Stimulated activated CD8-positive, alpha-beta memory T cell treated with anti-CD3 and anti-CD28 coated beads, Interleukin-12 subunit alpha, Interleukin-12 subunit beta, amount 100 ng/mL, for 4 hours (primary cell): ENCODE data around the gene CREB3L1.
"Not testable (repeated sequence)": the region's sequence is repeated elsewhere in the genome, so short reads cannot be mapped to it uniquely, and the experiment has no call there.

ENCODE experiments used
- DNase-seq: peaks from one replicate; pipeline ENCODE4 v3.0.0-alpha.2; 2020; ENCODE audit warnings: low read depth

Gene CREB3L1

DNA sequence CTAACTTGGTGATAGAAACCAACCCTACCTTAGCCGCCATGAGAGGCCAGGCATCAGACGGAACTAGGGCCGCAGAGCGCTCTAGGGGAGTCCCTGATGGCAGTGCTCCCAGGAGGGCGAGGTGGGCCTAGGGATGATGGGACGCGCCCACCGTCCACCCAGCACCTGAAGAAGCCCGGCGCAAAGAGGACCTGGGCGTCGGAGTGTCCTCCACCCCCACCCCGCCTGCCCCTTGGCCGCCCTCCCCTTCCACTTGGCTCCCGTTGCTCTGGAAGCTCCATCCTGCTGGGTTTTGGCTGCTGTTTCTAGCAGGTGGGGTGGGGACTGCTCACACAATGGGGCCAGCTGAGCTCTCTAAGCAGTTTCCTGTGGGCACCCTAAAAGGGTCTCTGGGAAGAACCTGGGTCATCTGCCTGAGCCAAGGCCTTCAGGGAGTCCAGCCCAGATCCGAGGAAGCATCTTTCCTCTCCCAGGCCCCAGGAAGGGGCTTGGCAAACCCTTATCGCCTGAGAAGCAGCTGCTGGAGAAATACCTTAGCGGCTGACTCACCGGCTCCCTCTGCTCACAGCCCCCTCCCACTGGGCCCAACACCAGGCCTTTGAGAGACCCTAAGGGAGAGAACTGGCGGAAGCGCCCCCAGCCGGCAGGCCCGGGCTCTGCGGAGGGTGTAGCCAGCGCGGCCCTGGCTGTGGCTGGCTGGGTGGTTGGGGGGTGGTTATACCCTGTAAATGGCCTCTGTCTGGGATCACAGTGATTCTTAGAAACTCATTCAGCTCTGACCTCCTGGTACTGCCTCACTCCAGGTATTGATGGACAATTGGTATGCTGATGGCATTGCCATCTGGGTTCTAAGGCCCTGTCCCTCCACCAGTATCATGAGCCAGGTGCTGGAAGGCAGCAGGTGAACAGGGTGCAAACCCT, 19.3 kb downstream of the CREB3L1 start:
- no peak for DNase-seq

DNA sequence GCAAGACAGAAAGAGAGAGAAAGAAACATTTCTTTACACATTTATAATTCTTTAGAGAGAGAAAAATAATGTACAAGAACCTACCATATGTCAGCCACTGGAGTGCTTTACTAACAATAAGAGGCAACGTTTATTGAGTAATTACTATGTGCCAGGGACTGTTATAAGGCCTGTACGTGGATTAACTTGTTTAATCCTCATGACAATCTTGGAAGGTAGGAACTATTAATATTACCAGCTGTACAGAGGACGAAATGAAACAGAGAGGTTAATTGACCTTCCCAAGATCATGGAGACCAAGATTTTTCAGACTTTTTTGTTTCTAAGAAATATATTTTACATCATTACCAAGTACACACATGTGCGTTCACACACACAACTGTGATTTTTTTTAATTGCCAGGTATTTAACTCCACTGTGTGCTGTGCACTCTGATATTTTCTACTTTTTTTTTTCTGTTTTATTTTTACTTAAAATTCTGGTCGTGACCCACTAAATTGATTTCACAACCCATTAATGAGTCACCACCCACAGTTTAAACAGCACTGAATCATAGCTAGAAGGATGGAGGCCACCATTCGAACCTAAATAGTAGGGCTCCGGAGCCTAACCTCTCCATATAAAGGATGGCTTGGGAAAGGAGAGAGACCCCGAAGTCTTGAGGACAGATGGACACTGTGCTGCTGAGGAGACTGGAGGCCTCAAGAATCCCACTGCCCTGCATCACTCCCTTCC, 21.4 kb downstream of the CREB3L1 start:
- DNase-seq, result no peak

DNA sequence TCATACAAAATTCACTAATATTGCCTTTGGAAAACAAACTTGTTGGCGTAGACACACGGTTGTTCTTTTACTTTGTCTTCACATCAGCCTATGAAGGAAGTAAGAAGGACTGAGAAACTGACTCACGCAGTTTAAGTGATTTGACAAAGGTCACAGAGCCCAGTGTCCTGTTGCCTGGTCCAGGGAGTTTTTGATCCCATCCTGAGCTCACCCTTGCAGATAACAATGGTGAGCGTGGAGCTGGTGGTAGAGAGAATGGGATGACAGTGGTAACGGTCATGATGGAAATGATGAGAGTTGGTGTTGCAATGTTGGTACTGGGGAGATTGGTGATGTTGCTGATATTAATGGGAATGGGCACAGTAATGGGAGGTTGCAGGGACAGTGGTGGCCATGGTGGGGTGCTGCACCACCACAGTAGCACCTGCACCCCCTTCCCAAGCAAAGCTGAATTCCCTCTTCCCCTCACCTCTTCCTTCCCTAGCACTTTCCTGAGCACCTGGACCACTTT, 22.0 kb downstream of the CREB3L1 start:
- no peak for DNase-seq

DNA sequence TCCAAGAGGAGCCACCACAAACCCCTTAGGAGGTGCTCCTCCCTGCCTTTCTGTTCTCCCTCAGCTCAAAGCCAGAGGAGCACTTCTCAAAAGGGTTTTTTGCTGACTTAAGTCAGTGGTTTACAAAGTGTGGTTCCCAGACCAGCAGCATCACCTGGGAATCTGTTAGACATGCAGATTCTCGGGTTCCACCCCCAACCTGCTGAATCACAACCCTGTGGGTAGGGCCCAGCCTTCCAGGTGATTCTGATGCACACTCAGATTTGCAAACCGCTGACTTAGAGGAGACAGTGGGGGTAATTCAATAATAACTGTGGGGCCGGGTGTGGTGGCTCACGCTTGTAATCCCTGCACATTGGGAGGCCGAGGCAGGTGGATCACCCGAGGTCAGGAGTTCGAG, 22.8 kb downstream of the CREB3L1 start:
- no peak for DNase-seq

DNA sequence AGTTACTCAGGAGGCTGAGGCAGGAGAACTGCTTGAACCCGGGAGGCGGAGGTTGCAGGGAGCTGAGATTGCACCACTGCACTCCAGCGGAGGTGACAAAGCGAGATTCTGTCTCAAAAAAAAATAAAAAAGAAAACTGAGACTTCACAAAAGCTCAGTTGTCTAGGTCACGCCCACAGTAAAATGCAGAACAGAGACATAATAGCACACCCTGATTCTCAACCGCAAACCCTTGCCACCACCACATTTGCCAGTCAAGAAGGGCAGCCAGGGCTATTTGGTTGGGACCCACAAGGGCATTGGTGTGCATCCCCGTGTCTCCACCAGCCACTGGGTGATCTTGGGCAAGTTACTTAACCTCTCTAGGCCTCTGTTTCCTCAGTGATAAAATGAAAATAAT, 25.4 kb downstream of the CREB3L1 start:
- no peak for DNase-seq

DNA sequence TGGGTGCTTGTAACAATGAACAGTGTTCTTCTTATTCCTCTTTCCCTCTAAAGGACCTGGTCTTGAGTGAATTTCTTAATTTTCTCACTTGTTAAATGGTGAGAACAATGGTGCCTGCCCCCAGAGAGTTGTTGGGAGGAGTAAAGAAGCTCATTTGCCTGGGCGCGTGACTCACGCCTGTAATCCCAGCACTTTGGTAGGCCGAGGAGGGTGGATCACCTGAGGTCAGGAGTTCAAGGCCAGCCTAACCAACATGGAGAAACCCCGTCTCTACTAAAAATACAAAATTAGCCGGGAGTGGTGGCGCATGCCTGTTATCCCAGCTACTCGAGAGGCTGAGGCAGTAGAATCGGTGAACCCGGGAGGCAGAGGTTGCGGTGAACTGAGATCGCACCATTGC, 26.6 kb downstream of the CREB3L1 start:
- DNase-seq, result not testable (repeated sequence)

DNA sequence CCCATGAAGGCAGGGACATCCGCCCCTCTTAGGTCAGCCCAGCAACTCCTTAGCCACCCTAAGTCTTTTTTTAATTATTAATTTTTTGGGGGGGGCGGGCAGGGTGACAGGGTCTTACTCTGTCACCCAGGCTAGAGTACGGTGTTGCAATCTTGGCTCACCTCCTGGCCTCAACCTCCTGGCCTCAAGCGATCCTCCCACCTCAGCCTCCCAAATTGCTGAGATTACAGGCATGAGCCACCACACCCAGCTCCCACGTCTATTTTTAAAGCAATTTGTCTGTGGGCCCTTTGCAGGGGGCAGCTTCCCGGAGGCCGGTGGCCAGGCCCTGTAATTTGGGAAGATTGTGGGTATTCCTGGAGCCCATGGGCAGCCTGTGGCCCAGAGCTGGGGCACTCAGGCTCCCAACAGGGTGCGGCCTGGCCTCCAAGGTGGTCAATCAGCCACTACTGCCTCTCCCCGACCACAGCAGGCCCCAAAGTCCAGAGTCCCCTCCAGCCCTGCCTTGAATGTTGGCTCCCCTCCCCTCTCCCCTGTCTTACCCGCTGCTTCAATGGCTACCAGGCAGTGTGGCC, 27.2 kb downstream of the CREB3L1 start:
- no peak for DNase-seq

DNA sequence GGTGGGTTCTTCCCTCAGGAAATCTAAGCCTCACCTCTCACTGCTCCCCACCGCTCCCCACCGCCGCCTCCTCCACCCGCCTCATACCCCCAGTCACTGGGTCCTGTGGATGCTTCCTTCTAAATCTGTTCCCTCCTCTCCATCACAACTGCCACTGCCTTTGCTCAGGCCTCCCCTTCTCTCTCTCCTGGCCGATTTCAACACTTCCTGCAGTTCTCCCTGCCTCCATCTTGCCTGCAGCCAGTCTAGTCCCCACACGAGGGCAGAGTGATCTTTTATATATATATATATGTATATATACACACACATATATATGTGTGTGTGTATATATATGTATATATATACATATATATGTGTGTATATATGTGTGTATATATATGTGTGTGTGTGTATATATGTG, 27.8 kb downstream of the CREB3L1 start:
- DNase-seq, result no peak

DNA sequence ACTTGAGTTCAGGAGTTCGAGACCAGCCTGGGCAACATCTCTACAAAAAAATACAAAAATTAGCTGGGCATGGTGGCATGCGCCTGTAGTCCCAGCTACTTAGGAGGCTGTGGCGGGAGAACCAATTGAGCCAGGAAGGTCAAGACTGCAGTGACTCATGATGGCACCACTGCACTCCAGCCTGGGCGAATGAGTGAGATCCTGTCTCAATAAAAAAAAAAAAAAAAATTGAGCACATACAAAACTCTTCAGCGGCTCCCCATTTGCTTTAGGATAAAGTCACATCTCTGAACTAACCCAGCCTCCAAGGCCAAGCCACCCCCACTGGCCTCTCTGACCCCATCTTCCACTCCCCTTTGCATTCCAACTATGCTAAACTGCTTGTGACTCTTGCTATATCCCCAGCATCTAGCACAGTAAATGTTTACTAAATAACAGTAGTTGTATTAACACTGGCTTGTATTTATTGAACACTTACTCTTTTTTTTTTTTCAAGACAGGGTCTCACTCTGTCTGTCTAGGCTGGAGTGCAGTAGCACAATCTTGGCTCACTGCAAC, 28.9 kb downstream of the CREB3L1 start:
- no peak for DNase-seq

DNA sequence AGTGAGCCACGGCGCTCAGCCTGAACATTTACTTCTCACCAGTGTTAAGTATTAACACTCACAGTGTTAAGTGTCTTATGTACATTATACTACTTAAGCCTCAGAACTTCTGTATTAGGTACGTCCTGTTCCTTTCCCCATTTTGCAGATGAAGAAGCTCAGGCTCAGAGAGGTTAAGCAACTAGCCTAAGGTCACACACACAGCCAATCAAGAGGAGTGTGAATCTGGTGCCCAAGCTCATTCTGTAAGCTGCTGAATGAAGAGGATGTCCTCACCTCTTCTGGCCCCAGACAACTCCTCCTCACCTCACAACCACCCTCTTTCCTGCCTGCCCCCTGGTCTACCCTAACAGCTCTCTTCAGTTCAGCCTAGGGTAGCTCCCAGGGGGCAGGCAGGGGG, 29.9 kb downstream of the CREB3L1 start:
- no peak for DNase-seq

DNA sequence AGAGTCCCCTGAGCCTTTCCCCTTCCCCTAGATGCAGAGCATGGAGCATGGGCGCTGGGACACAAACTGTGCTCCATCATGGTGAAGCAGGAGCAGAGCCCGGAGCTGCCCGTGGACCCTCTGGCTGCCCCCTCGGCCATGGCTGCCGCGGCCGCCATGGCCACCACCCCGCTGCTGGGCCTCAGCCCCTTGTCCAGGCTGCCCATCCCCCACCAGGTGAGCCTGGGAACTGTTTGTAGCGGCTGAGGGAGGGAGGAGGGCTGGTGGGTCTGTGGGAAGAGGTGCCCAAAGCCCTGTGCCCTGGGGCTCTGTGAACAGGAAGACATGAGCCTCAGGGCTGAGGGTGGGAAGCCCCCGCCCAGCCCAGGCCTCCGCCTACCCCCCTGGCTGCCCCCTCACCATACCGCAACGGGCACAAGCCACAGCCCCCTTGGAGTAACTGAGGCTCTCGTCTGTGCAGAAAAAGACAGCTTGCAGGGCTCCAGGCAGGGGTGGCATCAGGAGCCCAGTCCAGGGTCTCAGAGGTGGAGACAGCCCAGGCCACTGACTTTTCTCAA, 30.4 kb downstream of the CREB3L1 start:
- DNase-seq, result no peak

DNA sequence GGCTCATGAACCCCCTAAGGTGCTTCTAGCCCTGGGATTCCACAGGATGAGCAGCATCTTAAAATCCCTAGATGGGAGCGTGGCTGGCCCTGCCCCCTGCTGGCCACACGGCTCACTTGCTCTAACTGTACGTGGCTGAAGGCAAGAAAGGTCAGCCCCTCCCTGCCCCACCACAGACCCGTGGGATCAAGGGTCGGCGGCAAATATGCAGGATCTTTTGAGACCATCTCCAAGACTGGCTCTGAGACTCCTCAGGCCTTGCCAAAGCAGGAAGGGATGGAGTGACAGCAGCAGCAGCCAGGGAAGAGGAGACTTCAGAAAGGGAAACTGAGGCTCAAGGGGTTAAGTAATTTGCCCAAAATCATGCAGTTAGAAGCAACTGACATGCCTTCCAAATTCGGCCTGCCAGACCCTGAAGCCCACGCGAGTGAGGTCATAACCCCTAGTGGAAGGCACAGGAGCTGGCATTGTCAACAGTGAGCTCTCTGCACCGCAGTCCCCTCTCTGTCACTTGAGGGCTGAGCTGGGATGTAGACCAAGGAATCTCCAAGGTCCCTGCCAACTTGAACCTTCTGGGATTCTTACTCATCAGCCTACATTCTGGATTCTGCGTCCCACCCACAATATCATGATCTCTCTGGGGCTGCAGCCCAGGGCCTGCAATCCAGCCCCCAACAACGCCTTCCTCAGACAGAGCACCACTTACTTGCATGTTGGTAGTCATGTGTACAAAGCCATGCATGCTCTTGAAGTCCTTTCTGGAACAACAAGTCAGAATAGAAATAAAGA, 31.4 kb downstream of the CREB3L1 start:
- DNase-seq, result peak; percentile 35

DNA sequence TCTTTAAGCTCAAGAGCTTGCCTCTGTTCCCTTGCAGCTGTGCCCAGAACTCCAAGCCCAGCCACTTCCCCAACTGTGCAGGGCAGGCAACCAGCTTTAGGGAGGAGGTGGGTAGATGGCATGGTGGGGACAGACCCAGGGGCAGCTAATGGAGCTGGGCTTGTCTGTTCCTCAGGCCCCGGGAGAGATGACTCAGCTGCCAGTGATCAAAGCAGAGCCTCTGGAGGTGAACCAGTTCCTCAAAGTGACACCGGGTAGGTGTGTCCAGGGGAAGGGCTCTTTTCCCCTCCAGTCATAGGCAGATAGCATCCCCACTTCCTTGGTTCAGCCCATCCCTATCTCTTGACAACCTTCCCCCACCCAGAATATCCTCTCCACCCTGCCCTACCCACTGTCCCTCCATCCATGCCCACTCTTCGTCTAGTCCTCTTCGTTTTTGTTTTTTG, 32.4 kb downstream of the CREB3L1 start:
- no peak for DNase-seq

DNA sequence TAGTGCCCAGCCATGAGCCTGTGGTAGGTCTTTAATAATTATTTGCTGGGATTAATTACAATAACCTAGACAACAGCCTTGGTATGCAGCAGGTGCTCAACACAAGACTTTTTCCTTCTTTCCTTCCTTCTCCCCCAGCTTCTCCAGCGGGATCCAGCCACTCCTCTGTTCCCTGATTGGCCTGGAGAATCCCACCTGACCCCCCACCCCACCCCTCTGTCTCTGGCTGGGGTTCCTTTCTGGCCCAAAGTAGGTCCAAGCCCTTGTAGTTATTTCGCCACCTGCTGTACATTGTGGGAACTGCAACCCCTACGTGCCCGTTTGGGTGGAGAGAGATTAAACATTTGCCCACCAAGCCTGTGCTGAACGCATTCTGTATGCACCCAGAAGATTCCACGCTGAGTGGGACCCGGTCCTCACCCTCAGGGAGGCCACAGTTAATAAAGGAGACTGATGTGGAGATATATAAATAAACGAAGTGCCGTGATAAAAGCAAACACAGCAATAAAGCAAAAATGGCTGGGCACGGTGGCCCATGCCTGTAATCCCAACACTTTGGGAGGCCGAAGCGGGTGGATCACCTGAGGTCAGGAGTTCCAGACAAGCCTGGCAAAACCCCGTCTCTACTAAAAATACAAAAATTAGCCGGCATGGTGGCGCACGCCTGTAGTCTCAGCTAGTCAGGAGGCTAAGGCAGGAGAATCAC, 37.7 kb downstream of the CREB3L1 start:
- DNase-seq, result peak; percentile 39

DNA sequence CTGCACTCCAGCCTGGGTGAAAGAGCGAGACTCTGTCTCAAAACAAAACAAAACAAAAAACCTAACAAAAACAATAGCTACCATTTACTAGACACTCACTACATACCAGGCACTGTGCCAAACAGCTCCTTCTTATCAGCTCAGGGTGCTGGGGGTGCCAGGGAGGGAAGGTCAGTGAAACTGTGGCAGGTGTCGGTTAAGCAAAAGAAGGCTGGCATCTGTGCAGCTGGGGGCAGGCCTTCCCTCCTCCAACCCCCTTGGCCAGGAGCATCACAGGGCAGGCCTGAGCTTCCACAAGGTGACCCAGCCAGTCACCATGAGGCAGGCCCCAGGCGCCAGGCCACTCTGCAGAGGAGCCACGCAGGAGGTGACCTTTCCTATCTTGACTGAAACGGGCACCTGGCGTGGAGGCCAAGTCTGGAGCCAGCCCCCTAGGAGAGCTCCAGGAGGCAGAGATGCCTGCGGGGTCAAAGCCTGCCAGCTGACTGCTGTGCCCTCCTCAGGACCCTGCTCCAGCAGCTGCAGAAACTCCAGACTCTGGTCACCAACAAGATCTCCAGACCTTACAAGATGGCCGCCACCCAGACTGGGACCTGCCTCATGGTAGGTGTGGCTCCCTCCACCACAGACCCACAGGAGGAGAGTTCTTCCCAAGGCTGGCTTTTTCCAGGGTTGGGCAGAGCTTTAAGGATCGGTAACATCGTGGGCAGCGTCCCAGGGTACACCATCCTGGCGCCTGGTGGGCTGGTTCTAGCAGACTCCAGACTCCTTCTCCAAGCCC, 38.5 kb downstream of the CREB3L1 start:
- DNase-seq, result no peak

DNA sequence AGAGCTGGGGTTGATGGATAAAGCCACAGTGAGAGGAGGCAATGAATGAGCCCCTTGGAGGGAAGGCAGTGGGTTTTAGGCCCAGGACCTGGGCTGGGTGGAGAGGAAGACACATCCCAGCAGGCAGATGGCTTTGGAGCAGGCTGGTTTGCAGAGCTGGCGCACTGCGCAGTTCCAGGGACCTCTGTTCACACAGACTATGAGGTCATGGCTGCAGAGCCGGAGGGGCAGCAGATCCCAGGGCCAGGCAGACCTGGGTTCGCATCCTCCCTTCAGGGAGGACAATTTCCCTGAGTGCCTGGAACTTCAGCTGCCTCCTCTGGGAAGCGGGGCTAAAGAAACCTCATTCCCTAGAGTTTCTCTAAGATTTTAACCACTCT, 41.6 kb downstream of the CREB3L1 start:
- DNase-seq, result no peak

DNA sequence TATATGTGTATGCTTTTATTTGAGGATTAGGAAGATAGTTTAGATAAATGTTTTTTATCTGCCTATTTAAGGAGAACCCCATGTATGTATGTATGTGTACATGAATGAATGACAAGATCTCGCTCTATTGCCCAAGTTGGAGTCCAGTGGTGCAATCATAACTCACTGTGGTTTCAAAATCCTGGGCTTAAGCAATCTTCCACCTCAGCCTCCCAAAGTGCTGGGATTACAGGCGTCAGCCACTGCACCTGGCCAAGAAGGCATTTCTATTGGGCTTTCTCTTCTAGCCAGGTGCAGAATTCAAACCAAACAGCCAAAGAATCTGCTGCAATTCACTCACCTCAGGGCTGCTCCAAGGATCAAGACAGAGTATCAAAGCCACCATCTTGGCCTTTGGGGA, 44.3 kb downstream of the CREB3L1 start:
- no peak for DNase-seq

DNA sequence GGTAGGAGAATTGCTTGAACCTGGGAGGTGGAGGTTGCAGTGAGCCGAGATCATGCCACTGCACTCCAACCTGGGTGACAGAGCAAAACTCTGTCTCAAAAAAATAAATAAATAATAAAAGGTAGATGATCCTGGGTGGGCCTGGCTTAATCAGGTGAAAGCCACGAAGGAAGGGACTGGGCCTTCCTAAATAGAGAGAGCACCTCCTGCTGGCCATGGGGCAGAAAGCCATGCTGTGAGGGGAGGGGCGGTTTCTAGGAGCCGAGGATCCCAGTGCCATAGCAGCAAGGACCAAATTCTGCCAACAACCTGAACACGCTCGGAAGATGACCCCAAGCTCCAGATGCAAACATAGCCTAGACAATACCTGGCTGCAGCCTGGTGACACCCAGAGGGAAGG, 45.3 kb downstream of the CREB3L1 start:
- no peak for DNase-seq

DNA sequence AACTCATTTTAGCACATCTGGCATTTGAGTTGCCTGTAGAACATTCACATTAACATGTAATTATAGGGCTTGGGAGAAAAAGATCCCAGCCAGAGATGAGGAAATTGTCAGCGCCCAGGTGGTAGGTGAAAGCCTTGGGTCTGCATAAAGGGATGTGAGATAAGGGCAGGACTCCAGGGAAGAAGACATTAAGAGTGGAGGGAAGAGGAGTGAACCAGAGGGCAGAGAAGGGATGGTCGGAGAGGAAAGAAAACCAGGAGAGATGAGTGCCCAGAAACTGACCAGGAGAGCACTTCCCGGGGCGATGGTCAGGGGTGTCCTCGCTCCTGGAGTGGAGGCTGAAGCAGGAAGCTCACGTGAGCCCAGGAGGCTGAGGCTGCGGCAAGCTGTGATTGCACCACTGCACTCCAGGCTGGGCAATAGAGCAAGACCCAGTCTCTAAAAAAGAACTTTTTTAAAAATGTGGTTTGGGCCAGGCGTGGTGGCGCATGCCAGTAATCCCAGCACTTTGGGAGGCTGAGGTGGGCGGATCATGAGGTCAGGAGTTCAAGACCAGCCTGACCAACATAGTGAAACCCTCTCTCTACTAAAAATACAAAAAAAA, 49.5 kb downstream of the CREB3L1 start:
- no peak for DNase-seq
